GM23338 (cell line): Measurements from ENCODE around the gene FABP1.

Source experiments
- CTCF ChIP-seq, 2 experiments: fragments of 200-600 bp in 1 of 2; sonication (generic) in 1 of 2; conservative IDR thresholded peaks; 2 replicates each; pipeline versions ENCODE4 v1.5.1 to v1.6.1; 2016 to 2017; ENCODE audit warnings: antibody characterized with exemption in 2 of 2, low read depth in 2 of 2, mild to moderate bottlenecking in 2 of 2, moderate library complexity in 1 of 2
- EZH2 ChIP-seq: fragments of 200-600 bp; sonication (generic); IDR thresholded peaks from one replicate; pipeline ENCODE4 v1.8.0; 2017; ENCODE audit warnings: antibody characterized with exemption, mild to moderate bottlenecking, low read depth; ENCODE audit not compliant: unreplicated experiment
- EZH2phosphoT487 ChIP-seq: fragments of 200-600 bp; sonication (generic); IDR thresholded peaks from one replicate; pipeline ENCODE4 v1.8.1; 2018; ENCODE audit warnings: antibody characterized with exemption; ENCODE audit not compliant: unreplicated experiment
- JUNB ChIP-seq: IDR thresholded peaks from one replicate; pipeline ENCODE4 v1.6.1; 2016; ENCODE audit warnings: antibody characterized with exemption; ENCODE audit not compliant: unreplicated experiment
- NANOG ChIP-seq: IDR thresholded peaks from 2 replicates; pipeline ENCODE4 v1.6.1; 2016; ENCODE audit warnings: antibody characterized with exemption, borderline replicate concordance
- REST ChIP-seq: IDR thresholded peaks from one replicate; pipeline ENCODE4 v1.6.1; 2018; ENCODE audit warnings: antibody characterized with exemption; ENCODE audit not compliant: unreplicated experiment
- ZNF114 ChIP-seq: fragments of 250-450 bp; sonication (Bioruptor Pico); IDR thresholded peaks from 2 replicates; pipeline ENCODE4 v1.5.0; 2020; ENCODE audit warnings: mild to moderate bottlenecking, moderate library complexity
- ZNF331 ChIP-seq: fragments of 250-450 bp; sonication (Bioruptor Pico); IDR thresholded peaks from 2 replicates; pipeline ENCODE4 v1.5.0; 2020; ENCODE audit warnings: low read depth, mild to moderate bottlenecking, moderate library complexity

GRCh38 chr2:88123975-88124917, 3.6 kb downstream of the FABP1 start:
- TF ChIP-seq CTCF (conservative IDR thresholded peaks at IDR 0.05; ENCODE audit: low read depth in 2 of 2) (no peak), REST (no peak), EZH2 (no peak), NANOG (no peak), EZH2phosphoT487 (no peak), ZNF331 (no peak), JUNB (no peak), ZNF114 (no peak)
